Measurements from ENCODE around the gene KISS1.

KISS1 gene

DNA sequence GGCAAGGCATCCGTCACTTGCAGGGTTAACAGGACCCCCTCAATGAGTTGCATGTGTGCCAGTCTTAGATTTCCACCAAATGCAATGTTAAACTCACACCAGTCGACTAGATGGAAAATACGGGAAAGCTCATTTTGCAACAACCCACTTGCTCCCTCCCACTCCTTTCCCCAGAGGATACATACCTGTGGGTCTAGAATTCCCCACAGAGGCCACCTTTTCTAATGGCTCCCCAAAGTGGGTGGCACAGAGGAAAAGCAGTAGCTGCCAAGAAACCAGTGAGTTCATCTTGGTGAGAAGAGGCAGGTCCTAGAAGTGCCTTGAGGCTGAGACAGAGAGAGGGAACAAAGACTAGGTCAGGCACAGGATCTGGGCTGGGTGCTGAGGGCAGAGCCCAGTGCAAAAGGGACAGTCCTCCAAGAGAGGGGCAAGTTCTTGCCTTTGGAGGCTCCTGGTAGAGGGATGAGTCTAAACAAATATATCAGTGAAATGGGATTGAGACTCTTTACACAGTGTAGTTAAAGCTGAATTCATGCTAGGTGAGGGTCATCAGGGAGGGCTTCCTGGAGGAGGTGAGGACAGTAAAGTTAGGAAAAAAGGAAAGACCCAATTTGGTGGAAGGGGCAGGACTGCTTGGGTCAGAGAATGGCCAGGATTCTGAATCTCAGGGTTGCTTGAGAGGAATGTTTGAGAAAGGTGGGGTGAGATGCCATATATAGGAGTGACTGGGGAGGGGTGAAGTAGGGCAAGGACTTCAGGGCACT, 3.5 kb downstream of the KISS1 start:
- H3K4me3 ChIP-seq (ENCODE audit: low read depth, low read length), result no peak overlapping the region
- TF ChIP-seq, protein P1, sequence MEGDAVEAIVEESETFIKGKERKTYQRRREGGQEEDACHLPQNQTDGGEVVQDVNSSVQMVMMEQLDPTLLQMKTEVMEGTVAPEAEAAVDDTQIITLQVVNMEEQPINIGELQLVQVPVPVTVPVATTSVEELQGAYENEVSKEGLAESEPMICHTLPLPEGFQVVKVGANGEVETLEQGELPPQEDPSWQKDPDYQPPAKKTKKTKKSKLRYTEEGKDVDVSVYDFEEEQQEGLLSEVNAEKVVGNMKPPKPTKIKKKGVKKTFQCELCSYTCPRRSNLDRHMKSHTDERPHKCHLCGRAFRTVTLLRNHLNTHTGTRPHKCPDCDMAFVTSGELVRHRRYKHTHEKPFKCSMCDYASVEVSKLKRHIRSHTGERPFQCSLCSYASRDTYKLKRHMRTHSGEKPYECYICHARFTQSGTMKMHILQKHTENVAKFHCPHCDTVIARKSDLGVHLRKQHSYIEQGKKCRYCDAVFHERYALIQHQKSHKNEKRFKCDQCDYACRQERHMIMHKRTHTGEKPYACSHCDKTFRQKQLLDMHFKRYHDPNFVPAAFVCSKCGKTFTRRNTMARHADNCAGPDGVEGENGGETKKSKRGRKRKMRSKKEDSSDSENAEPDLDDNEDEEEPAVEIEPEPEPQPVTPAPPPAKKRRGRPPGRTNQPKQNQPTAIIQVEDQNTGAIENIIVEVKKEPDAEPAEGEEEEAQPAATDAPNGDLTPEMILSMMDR (IDR thresholded peaks at IDR 0.05; ENCODE audit: insufficient read depth, low read depth, low read length, missing control alignments), result no peak
- no peak for DNase-seq (ENCODE audit: low read depth)

DNA sequence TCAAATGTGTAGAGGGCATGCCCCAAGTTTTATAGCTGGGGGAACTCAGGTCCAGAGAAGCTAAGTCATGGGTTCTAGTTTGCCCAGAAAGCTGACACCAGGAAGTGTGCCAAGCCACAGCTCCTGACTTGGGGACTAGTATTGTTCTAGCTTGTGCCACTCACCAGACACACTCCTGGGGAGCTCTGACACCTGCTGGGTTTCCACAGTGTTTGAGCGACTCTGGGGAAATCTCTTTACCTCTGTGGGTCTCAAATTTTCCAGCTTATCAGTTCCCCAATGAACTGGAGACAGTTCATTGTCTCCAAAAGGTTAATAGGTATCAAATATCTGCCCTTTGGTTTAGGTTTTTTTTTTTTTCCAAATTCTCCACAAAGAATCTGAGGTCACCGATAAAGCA, 4.2 kb downstream of the KISS1 start:
- no peak for DNase-seq (ENCODE audit: low read depth)
- TF ChIP-seq, protein P1 (IDR thresholded peaks at IDR 0.05; ENCODE audit: insufficient read depth, low read depth, low read length, missing control alignments), result no peak
- H3K4me3 ChIP-seq (ENCODE audit: low read depth, low read length), result no peak overlapping the region

DNA sequence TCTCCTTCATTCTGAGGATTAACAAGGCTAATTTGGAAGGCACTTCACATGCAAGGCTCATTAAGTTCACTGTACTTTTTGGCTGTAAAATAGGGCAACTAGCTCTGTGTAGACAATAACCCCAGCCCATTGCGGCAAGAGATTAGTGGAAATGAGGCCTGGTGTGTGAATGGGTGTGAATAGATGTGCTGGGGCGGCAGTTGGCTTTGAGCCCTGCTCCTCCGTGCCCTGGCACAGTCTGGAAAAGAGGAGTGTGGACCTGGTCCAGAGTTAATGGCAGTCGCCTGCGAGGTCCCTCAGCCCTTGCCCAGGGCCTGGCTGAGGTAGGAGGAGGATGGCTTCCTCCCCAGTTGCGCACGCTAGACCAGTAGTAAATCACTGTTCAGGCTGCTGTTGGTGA, 4.8 kb downstream of the KISS1 start:
- DNase-seq (ENCODE audit: low read depth), result no peak
- H3K4me3 ChIP-seq (ENCODE audit: low read depth, low read length), result no peak overlapping the region
- TF ChIP-seq, protein P1 (IDR thresholded peaks at IDR 0.05; ENCODE audit: insufficient read depth, low read depth, low read length, missing control alignments), result no peak

DNA sequence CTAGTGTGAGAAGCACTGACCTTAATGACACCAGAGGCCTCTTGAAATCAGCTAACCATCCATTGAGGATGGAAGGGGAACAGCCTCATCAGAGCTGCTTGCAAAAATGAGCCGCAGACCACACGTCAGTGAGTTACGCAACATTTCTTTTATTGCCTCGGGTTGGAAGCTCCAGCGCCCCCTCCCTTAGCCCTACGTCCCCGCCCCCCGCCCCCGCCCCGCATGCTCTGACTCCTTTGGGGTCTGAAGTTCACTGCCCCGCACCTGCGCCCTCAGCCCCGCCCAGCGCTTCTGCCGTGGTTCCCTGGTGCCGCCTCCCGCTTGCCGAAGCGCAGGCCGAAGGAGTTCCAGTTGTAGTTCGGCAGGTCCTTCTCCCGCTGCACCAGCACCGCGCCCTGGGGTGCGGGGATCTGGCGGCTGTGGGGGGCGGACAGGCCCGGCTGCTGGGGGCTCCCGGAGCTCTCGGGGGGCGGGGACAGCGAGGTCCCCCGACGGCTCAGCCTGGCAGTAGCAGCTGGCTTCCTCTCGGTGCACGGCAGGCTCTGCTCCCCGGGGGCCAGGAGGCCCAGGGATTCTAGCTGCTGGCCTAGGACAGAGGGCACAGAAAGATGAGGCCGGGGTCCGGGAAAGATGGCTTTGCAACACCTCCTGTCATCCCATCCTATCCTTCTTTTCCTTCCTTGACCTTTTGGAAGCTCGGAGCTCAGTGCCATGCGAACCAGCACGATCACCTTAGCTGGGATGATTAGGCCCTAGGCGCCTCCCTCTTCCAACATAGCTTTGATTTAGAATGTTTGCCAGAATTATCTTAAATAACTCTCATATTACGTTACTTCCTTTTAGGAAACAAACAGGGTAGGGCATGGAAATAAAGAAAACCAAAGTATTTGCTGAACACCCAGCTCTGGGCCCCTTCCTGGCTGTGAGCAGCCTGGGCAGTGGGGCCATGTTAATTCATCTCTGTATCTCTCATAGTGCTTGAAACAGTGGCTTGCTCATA, 5.8 kb downstream of the KISS1 start:
- no peak for DNase-seq (ENCODE audit: low read depth)
- no peak overlapping the region for H3K4me3 ChIP-seq (ENCODE audit: low read depth, low read length)

DNA sequence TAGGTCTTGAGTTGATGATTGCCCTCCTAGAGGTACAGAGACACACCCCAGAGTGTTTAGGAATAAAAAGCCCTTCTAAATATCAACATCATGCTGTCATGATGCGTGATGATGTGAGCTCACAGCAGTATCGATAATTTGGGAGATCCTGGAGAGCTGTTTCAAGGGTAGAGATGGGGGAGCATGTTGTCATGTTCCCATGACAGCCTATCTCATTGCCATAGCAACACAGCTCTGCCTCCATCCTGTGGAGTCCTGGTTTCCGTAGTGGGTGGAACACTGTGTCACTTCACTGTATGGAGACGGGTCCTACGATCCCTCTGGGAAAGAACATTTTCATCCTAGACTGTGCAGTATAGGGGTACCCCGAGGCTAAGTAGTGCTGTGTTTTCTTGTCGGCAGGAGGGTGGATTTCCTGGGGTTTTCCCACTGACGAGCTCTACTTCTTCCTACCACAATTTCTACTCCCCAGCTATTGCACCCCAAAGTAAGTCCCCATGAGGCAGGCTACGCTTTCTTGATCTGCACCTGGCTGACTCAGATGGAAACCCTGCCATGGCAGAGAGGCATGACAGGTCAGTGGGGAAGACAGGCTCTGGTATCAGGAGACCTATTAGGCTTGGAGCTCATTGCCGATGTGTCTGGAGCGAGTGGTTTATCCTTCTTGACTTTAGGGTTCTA, 7.2 kb downstream of the KISS1 start:
- peak; percentile 42 for DNase-seq (ENCODE audit: low read depth)
- TF ChIP-seq, protein P1 (IDR thresholded peaks at IDR 0.05; ENCODE audit: insufficient read depth, low read depth, low read length, missing control alignments), result no peak

More for the DNA sequence above, 5.8 kb downstream of the KISS1 start:
- TF ChIP-seq, protein P1 (IDR thresholded peaks at IDR 0.05; ENCODE audit: insufficient read depth, low read depth, low read length, missing control alignments), result no peak

DNA sequence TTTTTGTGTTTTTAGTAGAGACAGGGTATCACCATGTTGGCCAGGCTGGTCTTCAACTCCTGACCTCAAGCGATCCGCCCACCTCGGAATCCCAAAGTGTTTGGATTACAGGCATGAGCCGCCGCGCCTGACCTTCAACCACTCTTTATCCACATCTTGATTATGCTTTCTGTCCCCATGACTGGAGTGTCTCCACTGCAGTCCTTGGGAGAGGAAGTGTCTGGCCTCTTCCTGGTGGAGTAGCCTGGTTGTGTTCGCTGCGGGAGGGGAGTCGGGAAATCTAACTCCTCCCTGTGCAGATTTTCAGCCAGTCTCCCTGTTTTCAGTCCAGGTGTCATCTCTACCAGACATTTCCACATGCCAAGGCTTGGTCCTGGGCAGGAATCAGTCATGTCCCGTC, 9.7 kb downstream of the KISS1 start:
- TF ChIP-seq, protein P1 (IDR thresholded peaks at IDR 0.05; ENCODE audit: insufficient read depth, low read depth, low read length, missing control alignments), result no peak
- no peak for DNase-seq (ENCODE audit: low read depth)
- H3K4me3 ChIP-seq (ENCODE audit: low read depth, low read length), result no peak overlapping the region

More for the DNA sequence above, 7.2 kb downstream of the KISS1 start:
- no peak overlapping the region for H3K4me3 ChIP-seq (ENCODE audit: low read depth, low read length)

All from GM12865 (cell line).